HEK293 (cell line): Measurements from ENCODE around the gene NUBPL.

Source experiments
- CTCF ChIP-seq: fragments of 450-650 bp; formaldehyde crosslinking; IDR thresholded peaks from 2 replicates; pipeline ENCODE4 v1.5.1; 2016; ENCODE audit warnings: missing biosample characterization, missing genetic modification characterization
- ELK4 ChIP-seq: IDR thresholded peaks from 2 replicates; pipeline ENCODE4 v1.6.1; 2011; ENCODE audit warnings: mild to moderate bottlenecking, low read depth, low read length, borderline replicate concordance
- MYNN ChIP-seq: fragments of 450-650 bp; formaldehyde crosslinking; IDR thresholded peaks from 2 replicates; pipeline ENCODE4 v1.5.1; 2016; ENCODE audit warnings: missing biosample characterization, missing genetic modification characterization, borderline replicate concordance
- PBX3 ChIP-seq: sonication (generic); formaldehyde crosslinking; IDR thresholded peaks from 2 replicates; pipeline ENCODE4 v1.8.1; 2022; ENCODE audit warnings: mild to moderate bottlenecking, moderate library complexity, missing genetic modification reagents
- REPIN1 ChIP-seq: fragments of 450-650 bp; formaldehyde crosslinking; IDR thresholded peaks from 2 replicates; pipeline ENCODE4 v1.5.1; 2017; ENCODE audit warnings: missing biosample characterization, missing genetic modification characterization, low read depth
- REST ChIP-seq: fragments of 450-650 bp; formaldehyde crosslinking; IDR thresholded peaks from 2 replicates; pipeline ENCODE4 v1.5.1; 2016; ENCODE audit warnings: missing biosample characterization, missing genetic modification characterization
- TCF7L2 ChIP-seq: IDR thresholded peaks from 2 replicates; pipeline ENCODE4 v1.6.1; 2011; ENCODE audit warnings: low read depth, mild to moderate bottlenecking, inconsistent platforms, low read length, moderate library complexity, borderline replicate concordance
- YY1 ChIP-seq: fragments of 450-650 bp; formaldehyde crosslinking; IDR thresholded peaks from 2 replicates; pipeline ENCODE4 v1.5.1; 2018; ENCODE audit warnings: missing biosample characterization, missing genetic modification characterization
- ZBTB20 ChIP-seq: fragments of 450-650 bp; formaldehyde crosslinking; IDR thresholded peaks from 2 replicates; pipeline ENCODE4 v1.5.1; 2016; ENCODE audit warnings: missing biosample characterization, missing genetic modification characterization
- ZNF112 ChIP-seq: fragments of 450-650 bp; formaldehyde crosslinking; IDR thresholded peaks from 2 replicates; pipeline ENCODE4 v1.5.0; 2017; ENCODE audit warnings: missing biosample characterization, missing genetic modification characterization
- ZNF121 ChIP-seq: fragments of 450-650 bp; formaldehyde crosslinking; IDR thresholded peaks from 2 replicates; pipeline ENCODE4 v1.5.1; 2016; ENCODE audit warnings: missing biosample characterization, missing genetic modification characterization
- ZNF202 ChIP-seq: fragments of 450-650 bp; formaldehyde crosslinking; IDR thresholded peaks from 2 replicates; pipeline ENCODE4 v1.5.1; 2016; ENCODE audit warnings: missing biosample characterization, missing genetic modification characterization, borderline replicate concordance
- ZNF629 ChIP-seq: fragments of 450-650 bp; formaldehyde crosslinking; IDR thresholded peaks from 2 replicates; pipeline ENCODE4 v1.5.1; 2017; ENCODE audit warnings: missing biosample characterization, missing genetic modification characterization

- no peak for TF ChIP-seq CTCF (tag by site-specific recombination)
- no peak for TF ChIP-seq TCF7L2
- no peak for TF ChIP-seq ZBTB20 (tag by site-specific recombination)
- TF ChIP-seq ZNF121 (tag by site-specific recombination) = no peak
- no peak for TF ChIP-seq YY1 (tag by site-specific recombination)
- TF ChIP-seq ZNF112 (tag by site-specific recombination) = no peak
- no peak for TF ChIP-seq ELK4
- no peak for TF ChIP-seq MYNN (tag by site-specific recombination)
- TF ChIP-seq REST = no peak
- TF ChIP-seq ZNF629 = no peak
- TF ChIP-seq PBX3 (CRISPR knock-in tag) = no peak
- TF ChIP-seq REPIN1 (tag by site-specific recombination) = no peak
- TF ChIP-seq ZNF202 (tag by site-specific recombination) = no peak
Observed at GRCh38 chr14:31895206-31895605, 334.0 kb downstream of the NUBPL start.
